SK-N-SH (cell line): ENCODE data around the gene MAPK1. TPM values are rescaled to one million over a fixed set of nuclear protein-coding genes. Genes with fewer than 3 reads are reported as not detected.

ENCODE experiments used
- CTCF ChIA-PET: fragments of 300-600, 350-600 bp; formaldehyde crosslinking; extraction: SDS; loops from one replicate; lab custom pipeline; 2021; lab: Yijun Ruan, JAX
- POLR2A ChIA-PET: fragments of 350-600 bp; sonication (Branson Sonifier 250); formaldehyde crosslinking; extraction: SDS; loops from one replicate; lab custom pipeline; 2020; ENCODE audit warnings: antibody characterized with exemption, inconsistent platforms; lab: Yijun Ruan, JAX
- DNase-seq: peaks from one replicate; pipeline ENCODE4 v3.0.0; 2012
- H2AFZ ChIP-seq: fragments of 200-600 bp; sonication (generic); 2 replicates; pipeline ENCODE4 v1.8.1; 2016; ENCODE audit warnings: antibody characterized with exemption, mild to moderate bottlenecking, low read depth
- H3F3A ChIP-seq: fragments of 200-600 bp; sonication (generic); replicated peaks from 2 replicates; pipeline ENCODE3; 2016; ENCODE audit warnings: antibody characterized with exemption, mild to moderate bottlenecking; ENCODE audit not compliant: insufficient read depth
- H3K27ac ChIP-seq, 2 experiments: fragments of 200-500 bp in 1 of 2; fragments of 200-600 bp in 1 of 2; sonication (Bioruptor generic) in 1 of 2; sonication (generic), shearing (Covaris generic) in 1 of 2; 2 replicates each; pipeline versions ENCODE4 v1.5.1 to v1.6.1; 2014 to 2016; ENCODE audit warnings: low read depth in 2 of 2, inconsistent platforms in 1 of 2, low read length in 1 of 2, mild to moderate bottlenecking in 1 of 2, mixed read lengths in 1 of 2
- H3K27me3 ChIP-seq: fragments of 200-600 bp; sonication (generic), shearing (Covaris generic); 2 replicates; pipeline ENCODE4 v1.6.1; 2016; ENCODE audit warnings: mixed run types; ENCODE audit not compliant: insufficient read depth
- H3K36me3 ChIP-seq, 2 experiments: fragments of 200-500 bp in 1 of 2; fragments of 200-600 bp in 1 of 2; sonication (Bioruptor generic) in 1 of 2; sonication (generic) in 1 of 2; replicated peaks in 1 of 2; 2 replicates each; pipeline versions ENCODE3 to v1.5.1; 2014 to 2016; ENCODE audit warnings: low read length in 1 of 2, mild to moderate bottlenecking in 1 of 2; ENCODE audit not compliant: insufficient read depth in 2 of 2, control insufficient read depth in 1 of 2
- H3K4me1 ChIP-seq, 2 experiments: fragments of 200-500 bp in 1 of 2; fragments of 200-600 bp in 1 of 2; sonication (Bioruptor generic) in 1 of 2; sonication (generic), shearing (Covaris generic) in 1 of 2; 2 replicates each; pipeline versions ENCODE4 v1.5.1 to v1.6.1; 2014 to 2016; ENCODE audit warnings: low read depth in 1 of 2, low read length in 1 of 2, mixed run types in 1 of 2; ENCODE audit not compliant: insufficient read depth in 2 of 2, control insufficient read depth in 1 of 2
- H3K4me2 ChIP-seq: fragments of 200-600 bp; sonication (generic), shearing (Covaris generic); 2 replicates; pipeline ENCODE4 v1.6.1; 2017; ENCODE audit warnings: mixed run types
- H3K4me3 ChIP-seq, 2 experiments: fragments of 200-500 bp in 1 of 2; fragments of 200-600 bp in 1 of 2; sonication (Bioruptor generic) in 1 of 2; sonication (generic), shearing (Covaris generic) in 1 of 2; 2 replicates each; pipeline versions ENCODE4 v1.5.1 to v1.8.1; 2014 to 2016; ENCODE audit warnings: low read depth in 2 of 2, inconsistent platforms in 1 of 2, low read length in 1 of 2, mild to moderate bottlenecking in 1 of 2, mixed read lengths in 1 of 2, moderate library complexity in 1 of 2
- H3K79me2 ChIP-seq: fragments of 200-600 bp; sonication (generic); 2 replicates; pipeline ENCODE4 v1.8.1; 2017; ENCODE audit warnings: mild to moderate bottlenecking; ENCODE audit not compliant: insufficient read depth
- H3K9ac ChIP-seq: fragments of 200-600 bp; sonication (generic); 2 replicates; pipeline ENCODE4 v1.6.1; 2017; ENCODE audit warnings: mixed run types
- H3K9me2 ChIP-seq: fragments of 200-600 bp; sonication (generic); 2 replicates; pipeline ENCODE4 v1.6.1; 2017; ENCODE audit warnings: mixed run types
- H3K9me3 ChIP-seq: fragments of 200-600 bp; sonication (generic); 2 replicates; pipeline ENCODE4 v1.6.1; 2017; ENCODE audit warnings: mixed run types, mild to moderate bottlenecking, moderate library complexity
- H4K20me1 ChIP-seq: fragments of 200-600 bp; sonication (generic); 2 replicates; pipeline ENCODE4 v1.6.1; 2017; ENCODE audit warnings: mild to moderate bottlenecking, mixed run types; ENCODE audit not compliant: insufficient read depth
- CHD2 ChIP-seq: fragments of 150-350 bp; IDR thresholded peaks from 2 replicates; pipeline ENCODE4 v1.6.1; 2018; ENCODE audit warnings: low read length; ENCODE audit not compliant: partially characterized antibody
- EP300 ChIP-seq, 2 experiments: IDR thresholded peaks; 2 replicates each; pipeline versions ENCODE4 v1.4.0 to v1.6.1; 2012; ENCODE audit warnings: borderline replicate concordance in 1 of 2, low read depth in 1 of 2, low read length in 1 of 2
- GATA2 ChIP-seq: sonication (generic); formaldehyde crosslinking; IDR thresholded peaks from 2 replicates; pipeline ENCODE4 v1.5.0; 2020; ENCODE audit warnings: mild to moderate bottlenecking, missing genetic modification reagents
- RCOR1 ChIP-seq: fragments of 150-350 bp; IDR thresholded peaks from 2 replicates; pipeline ENCODE4 v1.6.1; 2017; ENCODE audit warnings: antibody characterized with exemption, low read length
- REST ChIP-seq: IDR thresholded peaks from 2 replicates; pipeline ENCODE4 v1.6.1; 2012; ENCODE audit warnings: mild to moderate bottlenecking, low read depth, low read length, moderate library complexity
- ZBTB33 ChIP-seq: IDR thresholded peaks from 2 replicates; pipeline ENCODE4 v1.4.0; 2012; ENCODE audit warnings: low read depth, borderline replicate concordance
- WGBS: methylation state at CpG from one replicate; pipeline ENCODE4 v1.1.6; 2017; ENCODE audit warnings: low lambda C conversion rate; 5-methylcytosine and 5-hydroxymethylcytosine counted together
- polyA plus RNA-seq, 3 experiments: library from polyadenylated mRNA; depleted of rRNA; stranded (reverse); fragments of >200 nt; gene quantifications; 2 replicates each; pipeline ENCODE4 v1.2.3, GENCODE V29; 2012
- small RNA-seq, 7 experiments: library from RNA; depleted of rRNA; stranded (forward); fragments of <200 nt; gene quantifications; one replicate each; pipeline ENCODE3, GENCODE V24; 2012

The MAPK1 gene
- polyA plus RNA-seq, 1 of the 3 experiments (the other 2 are of a cell fraction), result 25.6 TPM

GRCh38 chr22:21707677-21708076 lies 159.8 kb downstream of the MAPK1 start:
- Histone ChIP-seq H3K79me2 (no peaks in the 10 kb centered on the region), H3K4me2 (no peak overlapping the region)
- ChIA-PET POLR2A (interaction anchor here (0.5 to 1.0 kb wide), 3 partner anchors 28 to 883 kb away, joined by 3 to 4 read pairs (median 3); partner anchors contain the start of gene YPEL1), CTCF (interaction anchor here (1.1 to 5.4 kb wide), 6 partner anchors 10 to 264 kb away, joined by 3 to 54 read pairs (median 4); partner anchors contain the start of gene PPM1F)
- WGBS, result 55% methylated on average over 2 of the region's 3 CpGs
- TF ChIP-seq EP300 (IDR thresholded peaks at IDR 0.05; ENCODE audit: borderline replicate concordance in 1 of 2, low read depth in 1 of 2, low read length in 1 of 2), result peak in 1 of 2 experiments; percentile 60; a peak in 1 of 4 replicates
- TF ChIP-seq GATA2 (CRISPR knock-in tag), result peak; percentile 80
- no peak for TF ChIP-seq ZBTB33
- no peak for TF ChIP-seq REST
- TF ChIP-seq RCOR1, result peak; percentile 84
- peak; percentile 70 for TF ChIP-seq CHD2
- TF ChIP-seq, all 33 proteins: peak for 4
- peak; percentile 54 for DNase-seq
- Histone ChIP-seq H3K9ac (no peak overlapping the region), H4K20me1 (no peaks in the 10 kb centered on the region), H3K9me3 (no peaks in the 10 kb centered on the region), H3K36me3 (no peaks in the 10 kb centered on the region), H3K27ac (peak overlapping the region in 1 of 2 experiments; percentile 54; a peak in 2 of 4 replicates), H3F3A (no peaks in the 10 kb centered on the region), H3K9me2 (no peaks in the 10 kb centered on the region), H3K4me3 (no peak overlapping the region), H3K27me3 (no peaks in the 10 kb centered on the region), H3K4me1 (peaks cover 0 to 11% of the 10 kb centered on the region in 2 experiments; a peak in 1 of 4 replicates), H2AFZ (no peak overlapping the region)

Small RNA genes lying within 50 kb of the gene (small RNA-seq; reads per million reads assigned to genes)
- gene RN7SL280P, result 0 reads per million in 7 experiments
- gene RNA5SP493, result 0 to 4.8 (median 0.20) reads per million in 7 experiments

Other genes starting within 250 kb of the MAPK1 start
- 37.4 and 39.9 TPM in 2 replicates for gene YDJC, start 237.6 kb downstream of the MAPK1 start, polyA plus RNA-seq (2012; rRNA removed)
- gene CCDC116, start 234.9 kb downstream of the MAPK1 start, polyA plus RNA-seq (2012; rRNA removed), result 0.28 and 0.31 TPM in 2 replicates
- gene SDF2L1, start 225.3 kb downstream of the MAPK1 start, polyA plus RNA-seq (2012; rRNA removed), result 52.2 and 60.9 TPM in 2 replicates
- 76.2 and 85.1 TPM in 2 replicates for gene PPIL2, start 201.6 kb downstream of the MAPK1 start, polyA plus RNA-seq (2012; rRNA removed)
- 2.4 and 2.7 TPM in 2 replicates for gene YPEL1, start 131.9 kb downstream of the MAPK1 start, polyA plus RNA-seq (2012; rRNA removed)
- gene PPM1F, start 85.2 kb upstream of the MAPK1 start, polyA plus RNA-seq (2012; rRNA removed), result 29.6 and 33.8 TPM in 2 replicates
- gene TOP3B, start 115.1 kb upstream of the MAPK1 start, polyA plus RNA-seq (2012; rRNA removed), result 14.4 and 17.4 TPM in 2 replicates